Pulmonary artery endothelial cell (primary cell): ENCODE data around the gene ADCY10. TPM values are rescaled to one million over a fixed set of nuclear protein-coding genes. Genes with fewer than 3 reads are reported as not detected.
"Not testable (repeated sequence)": the region's sequence is repeated elsewhere in the genome, so short reads cannot be mapped to it uniquely, and the experiment has no call there.

ENCODE experiments used
- DNase-seq: peaks from one replicate; pipeline ENCODE4 v3.0.0-alpha.2; 2011; ENCODE audit warnings: low read depth, low spot score
- total RNA-seq: library from RNA; depleted of rRNA; stranded (reverse); fragments of >200 nt; gene quantifications from 2 replicates; pipeline ENCODE4 v1.2.3, GENCODE V29; 2014

ADCY10 gene
- total RNA-seq, 1 donor from 2014 or later = not detected

DNA sequence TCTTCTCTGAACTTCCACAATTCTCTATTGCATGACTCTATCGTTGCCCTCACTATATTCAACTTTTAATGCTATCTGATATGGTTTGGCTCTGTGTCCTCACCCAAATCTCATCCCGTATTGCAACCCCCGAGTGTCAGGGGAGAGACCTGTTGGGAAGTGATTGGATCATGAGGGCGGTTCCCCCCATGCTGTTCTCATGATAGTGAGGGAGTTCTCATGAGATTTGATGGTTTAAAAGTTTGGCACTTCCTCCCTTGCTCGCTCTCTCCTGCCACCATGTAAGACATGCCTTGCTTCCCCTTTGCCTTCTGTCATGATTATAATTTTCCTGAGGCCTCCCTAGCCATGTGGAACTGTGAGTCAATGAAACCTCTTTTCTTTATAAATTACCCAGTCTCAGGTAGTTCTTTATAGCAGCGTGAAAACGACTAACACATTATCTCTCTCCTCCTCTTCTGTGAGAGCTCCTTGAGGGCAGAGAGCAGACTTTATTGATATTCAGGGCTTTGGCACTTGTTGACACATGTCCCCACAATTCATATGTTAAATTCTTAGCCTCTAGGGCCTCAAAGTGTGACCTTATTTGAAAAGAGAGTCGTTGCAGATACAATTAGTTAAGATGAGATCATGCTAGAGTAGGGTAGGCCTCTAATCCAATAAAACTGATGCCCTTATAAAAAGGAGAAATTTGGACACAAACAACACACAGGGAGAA lies 52.1 kb downstream of the ADCY10 start:
- DNase-seq = no peak

- DNase-seq = no peak
These were observed 53.6 kb downstream of the ADCY10 start for GRCh38 chr1:167860231-167860923.

GRCh38 chr1:167856711-167857418 lies 57.1 kb downstream of the ADCY10 start:
- DNase-seq = no peak

DNA sequence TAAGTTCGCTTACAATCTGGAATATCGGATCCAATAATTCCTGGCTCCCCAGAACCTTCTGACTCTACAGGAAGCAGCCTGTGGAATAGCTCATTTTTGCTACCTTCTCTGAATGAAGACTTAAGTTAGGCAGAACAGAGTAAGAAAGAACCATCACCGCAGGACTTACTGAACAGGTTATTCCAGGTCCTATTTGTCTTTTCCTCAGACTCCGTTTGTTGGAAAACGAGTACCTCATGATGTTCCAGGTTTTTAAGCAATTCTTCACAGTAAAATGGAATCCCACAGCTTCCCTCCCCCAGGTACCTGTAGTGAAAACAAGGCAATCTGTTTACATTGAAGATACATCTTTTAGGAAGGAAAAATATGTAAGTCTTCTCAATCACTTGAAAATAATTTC lies 59.8 kb downstream of the ADCY10 start:
- DNase-seq = no peak

DNA sequence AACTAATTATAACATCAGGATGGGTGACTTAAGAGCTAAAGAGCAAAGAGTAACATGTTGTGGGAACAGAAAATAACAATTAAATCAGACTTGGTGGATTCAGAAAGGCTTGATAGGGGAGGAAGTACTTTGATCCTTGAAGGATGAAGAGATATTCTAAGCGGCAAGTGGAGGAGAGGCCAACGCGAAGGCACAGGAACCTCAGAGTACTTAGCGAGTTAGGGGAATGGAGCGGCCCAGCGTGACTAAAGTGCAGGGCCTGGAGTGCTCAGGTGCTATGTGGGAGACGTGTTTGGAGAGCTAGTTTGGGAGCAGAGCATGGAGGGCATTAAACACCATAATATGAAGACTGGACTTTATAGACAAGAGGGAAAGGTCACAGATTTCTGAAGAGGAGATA lies 64.3 kb downstream of the ADCY10 start:
- no peak for DNase-seq

DNA sequence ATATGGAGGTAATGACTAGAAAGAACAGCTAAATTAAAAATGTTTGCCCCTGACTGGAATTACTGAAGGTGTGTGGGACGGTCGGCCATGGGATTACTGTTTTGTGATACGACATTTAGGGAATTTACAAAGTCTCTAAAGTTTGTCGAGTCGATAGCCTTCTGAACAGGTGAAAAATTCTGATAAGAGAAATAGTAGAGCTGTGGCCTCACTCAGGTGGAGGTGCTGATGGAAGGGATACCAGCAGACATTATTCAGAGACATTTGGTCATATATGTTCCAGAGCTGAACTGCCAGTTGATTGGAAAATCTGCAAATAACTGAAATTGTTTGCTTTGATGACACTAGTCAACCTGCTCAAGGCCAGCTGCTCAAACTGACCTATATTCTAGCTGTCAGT lies 71.1 kb downstream of the ADCY10 start:
- DNase-seq = no peak

GRCh38 chr1:167841530-167841929 lies 72.4 kb downstream of the ADCY10 start:
- DNase-seq = no peak

DNA sequence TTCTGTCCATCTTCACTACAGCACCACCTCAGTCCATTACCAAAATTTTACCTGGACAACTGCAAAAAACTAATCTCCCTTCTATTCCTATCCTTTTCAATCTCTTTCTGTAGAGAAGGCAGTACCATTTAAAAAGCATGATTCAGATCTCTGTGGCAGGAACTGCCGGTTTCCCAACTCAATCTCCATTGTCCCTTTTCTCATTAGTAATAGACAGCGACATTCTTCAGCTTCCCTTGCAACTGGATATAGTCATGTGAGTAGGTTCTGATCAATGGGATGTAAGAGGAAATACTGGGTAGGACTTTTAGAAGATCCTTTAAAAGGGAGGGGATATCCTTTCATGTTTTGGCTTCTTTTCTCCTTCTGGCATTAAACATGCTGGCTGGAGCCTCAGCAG lies 74.9 kb downstream of the ADCY10 start:
- DNase-seq = no peak

DNA sequence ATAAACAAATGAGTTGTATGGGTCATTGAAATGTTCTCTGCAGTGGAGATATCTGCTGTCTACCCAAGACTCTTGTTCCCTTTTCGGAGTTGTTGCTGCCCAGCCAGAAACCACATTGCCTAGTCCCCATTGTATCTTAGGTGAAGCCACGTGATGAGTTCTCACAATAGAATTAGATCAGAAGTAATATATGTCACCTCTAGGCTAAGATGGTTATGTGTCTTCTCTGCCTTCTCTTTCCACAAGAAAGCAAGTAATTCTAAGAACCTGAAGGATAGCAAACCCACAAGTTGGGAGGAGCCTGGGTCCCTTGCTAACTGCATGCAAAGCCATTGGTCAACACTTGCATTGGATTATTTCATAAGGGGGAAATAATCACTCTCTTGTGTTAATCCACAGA lies 76.6 kb downstream of the ADCY10 start:
- no peak for DNase-seq

DNA sequence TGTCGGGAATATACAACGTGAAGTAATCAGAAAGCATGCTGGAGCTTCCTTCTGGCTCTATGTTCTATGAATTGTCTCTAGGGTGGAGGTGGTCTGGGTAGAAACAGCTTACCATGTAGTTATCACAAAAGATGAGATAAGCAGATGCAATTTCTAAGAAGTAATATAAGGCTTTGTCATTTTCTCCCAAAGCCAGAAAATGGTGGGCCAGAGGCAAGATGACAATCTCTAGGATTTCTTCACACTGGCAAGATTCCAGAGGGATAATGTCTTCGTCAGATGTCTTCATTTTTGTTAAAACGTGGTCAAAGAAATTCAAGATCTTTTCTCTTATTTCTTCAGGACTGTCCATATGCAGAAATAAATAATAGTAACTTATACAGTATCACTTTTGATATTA lies 77.7 kb downstream of the ADCY10 start:
- no peak for DNase-seq

GRCh38 chr1:167833904-167834303 lies 80.0 kb downstream of the ADCY10 start:
- no peak for DNase-seq

GRCh38 chr1:167832693-167833092 lies 81.2 kb downstream of the ADCY10 start:
- no peak for DNase-seq

- DNase-seq = not testable (repeated sequence)
These were observed 83.3 kb downstream of the ADCY10 start for GRCh38 chr1:167830668-167831067.

DNA sequence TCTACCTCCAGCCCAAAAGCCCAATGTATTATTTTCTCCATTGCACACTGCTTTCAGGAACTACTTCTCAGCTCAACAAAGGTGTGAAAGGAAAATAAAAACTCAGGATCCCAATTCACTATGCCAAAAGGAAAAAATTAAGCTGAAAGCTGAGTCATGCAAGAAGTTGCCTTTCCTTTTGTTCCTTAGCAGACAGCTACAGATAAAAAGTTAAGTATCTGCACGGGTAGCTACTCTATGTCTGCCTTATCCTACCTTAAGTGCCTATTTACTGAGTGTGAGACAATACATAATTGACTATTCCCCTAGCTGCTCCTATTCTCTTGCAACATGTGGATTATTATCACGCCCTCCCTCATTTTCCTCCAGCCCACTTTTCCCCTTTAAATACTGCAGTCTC lies 84.1 kb downstream of the ADCY10 start:
- DNase-seq = no peak

DNA sequence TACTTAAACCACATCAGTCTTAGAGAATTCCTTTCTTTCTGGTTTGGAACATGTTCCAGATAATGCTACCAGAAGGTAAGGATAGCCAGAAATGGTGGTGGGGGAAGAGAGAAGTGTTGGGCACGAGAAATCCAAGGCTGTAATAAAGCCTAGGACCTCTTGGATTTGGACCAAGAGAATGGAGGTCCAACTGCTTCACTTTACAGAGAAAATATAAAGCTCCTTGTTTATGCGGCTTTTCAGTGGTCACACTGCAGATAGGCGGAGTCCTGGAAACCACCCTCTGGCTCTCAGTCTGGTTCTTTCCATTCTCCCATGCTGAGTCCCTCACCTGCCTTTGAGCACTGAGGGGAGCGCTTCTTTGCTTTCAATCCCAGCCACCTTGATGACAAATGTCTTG lies 87.8 kb downstream of the ADCY10 start:
- no peak for DNase-seq

- DNase-seq = no peak
These were observed 88.4 kb downstream of the ADCY10 start for GRCh38 chr1:167825419-167826079.

DNA sequence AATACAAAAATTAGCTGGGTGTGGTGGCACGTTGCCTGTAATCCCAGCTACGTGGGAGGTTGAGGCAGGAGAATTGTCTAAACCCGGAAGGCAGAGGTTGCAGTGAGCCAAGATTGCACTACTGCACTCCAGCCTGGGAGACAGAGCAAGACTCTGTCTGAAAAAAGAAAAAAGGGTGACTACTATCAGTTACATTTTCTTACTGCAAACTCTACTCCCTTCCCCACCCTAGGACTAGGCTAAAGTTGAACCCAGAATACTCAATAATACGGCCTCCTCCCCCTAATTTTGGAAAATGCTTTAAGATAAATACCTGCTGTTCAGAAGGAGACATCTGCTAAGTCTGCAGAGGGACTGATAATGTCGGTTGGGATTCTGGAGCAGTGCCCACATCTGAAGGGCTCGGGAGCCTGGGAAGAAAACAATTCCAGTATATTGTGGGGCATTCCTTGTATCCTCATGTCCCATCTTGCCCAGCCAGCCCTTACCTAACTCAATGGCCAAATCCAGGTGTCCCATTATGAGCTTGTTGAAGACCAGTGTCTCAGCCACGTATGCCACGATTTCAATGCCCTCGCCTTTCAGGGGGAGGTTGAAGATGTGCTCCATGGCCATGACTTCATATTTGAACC lies 89.7 kb downstream of the ADCY10 start:
- no peak for DNase-seq

DNA sequence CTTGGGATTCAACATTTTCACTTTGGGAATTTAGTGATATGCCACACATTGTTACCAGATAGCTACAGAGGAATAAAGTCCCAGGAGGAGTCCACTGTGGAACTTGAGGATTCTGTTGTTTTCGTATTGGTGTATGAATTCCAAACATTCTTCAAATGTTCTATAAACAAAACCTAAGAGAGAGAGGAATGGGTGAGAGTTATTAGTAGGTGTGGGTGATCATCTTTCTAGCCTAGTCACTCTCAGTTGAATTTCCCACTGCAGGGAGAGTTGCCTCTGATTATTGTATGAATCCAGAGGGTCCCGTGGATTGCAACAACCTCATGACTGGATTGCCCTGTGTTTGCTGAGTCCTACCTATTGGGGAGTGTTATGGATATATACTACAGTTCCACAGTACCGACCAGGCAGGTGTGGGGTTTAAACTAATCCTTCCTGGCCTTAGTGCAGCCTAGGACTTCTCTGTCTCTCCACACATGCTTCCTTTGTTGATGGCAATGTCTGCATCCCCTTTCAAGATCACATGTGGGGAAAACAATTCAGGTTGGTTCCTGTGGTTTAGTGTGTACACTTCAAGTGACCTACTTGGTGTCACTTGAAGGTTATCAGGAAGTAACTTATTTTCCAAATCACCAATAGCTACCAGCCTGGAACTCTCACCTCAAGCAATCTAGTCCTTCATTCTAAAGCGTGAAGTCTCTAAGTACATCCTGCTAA lies 91.8 kb downstream of the ADCY10 start:
- no peak for DNase-seq

- no peak for DNase-seq
These were observed 92.6 kb downstream of the ADCY10 start for GRCh38 chr1:167821356-167821685.

- no peak for DNase-seq
These were observed 93.1 kb downstream of the ADCY10 start for GRCh38 chr1:167820684-167821355.
